Anterior cingulate cortex (tissue), 58 donors: ENCODE data around the gene TGM2.

Source experiments
- DNase-seq, 58 donors: peaks; one replicate each; lab custom pipeline; 2025; lab: John Stamatoyannopoulos, UW

The TGM2 gene

DNA sequence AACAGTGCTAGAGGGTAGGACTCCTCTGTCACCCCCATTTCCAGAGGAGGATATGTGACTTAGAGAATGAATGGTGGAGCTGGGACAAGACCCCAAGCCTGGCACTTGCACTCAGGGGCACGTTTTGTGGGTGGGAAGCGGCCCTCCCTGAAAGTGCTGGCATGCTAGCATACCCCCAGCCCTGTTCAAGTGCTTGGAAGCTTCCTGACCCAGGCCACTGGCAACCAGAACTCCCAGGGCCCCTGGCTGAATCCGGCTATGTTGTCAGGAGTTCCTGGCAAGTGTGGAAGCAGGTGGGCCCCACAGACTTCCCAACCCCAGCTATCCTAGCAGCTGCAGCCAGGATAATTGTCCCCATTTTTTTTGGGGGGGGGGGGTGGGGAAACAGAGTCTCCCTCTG, 35.6 kb upstream of the TGM2 start:
- no peak for DNase-seq

DNA sequence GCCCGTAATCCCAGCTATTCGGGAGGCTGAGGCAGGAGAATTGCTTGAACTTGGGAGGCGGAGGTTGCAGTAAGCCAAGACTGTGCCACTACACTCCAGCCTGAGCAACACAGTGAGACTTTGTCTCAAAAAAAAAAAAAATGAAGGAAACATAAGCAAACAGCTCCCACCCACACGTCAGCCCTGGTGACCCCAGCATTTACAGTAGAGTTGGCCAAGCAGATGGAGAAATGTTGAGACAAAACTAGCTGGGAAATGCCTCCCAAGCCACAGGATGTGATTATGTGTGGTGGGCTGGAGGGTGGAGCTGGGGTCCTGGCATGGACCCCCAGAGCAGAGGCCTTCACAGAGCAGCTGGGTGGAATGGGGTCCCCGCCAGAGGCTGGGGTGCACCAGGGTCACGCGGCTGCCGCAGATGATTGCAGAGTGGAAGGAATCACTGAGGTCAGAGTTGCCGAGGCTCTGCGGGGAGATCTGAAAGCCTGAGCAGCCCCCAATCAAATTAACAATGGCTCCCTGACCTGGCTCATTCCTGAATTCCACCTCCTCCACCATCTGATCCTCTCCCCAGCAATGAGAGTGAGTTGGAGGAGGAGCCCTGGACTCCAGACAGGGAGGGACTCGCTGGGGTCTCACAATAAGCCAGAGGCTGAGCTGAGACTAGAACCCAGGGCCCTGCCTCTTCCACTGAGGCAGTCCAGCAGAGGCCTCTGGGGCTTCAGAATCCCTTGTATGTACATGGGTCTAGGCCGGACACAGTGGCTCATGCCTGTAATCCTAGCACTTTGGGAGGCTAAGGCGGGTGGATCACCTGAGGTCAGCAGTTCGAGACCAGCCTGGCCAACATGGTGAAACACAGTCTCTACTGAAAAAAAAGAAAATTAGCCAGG, 34.7 kb upstream of the TGM2 start:
- DNase-seq: no peak

DNA sequence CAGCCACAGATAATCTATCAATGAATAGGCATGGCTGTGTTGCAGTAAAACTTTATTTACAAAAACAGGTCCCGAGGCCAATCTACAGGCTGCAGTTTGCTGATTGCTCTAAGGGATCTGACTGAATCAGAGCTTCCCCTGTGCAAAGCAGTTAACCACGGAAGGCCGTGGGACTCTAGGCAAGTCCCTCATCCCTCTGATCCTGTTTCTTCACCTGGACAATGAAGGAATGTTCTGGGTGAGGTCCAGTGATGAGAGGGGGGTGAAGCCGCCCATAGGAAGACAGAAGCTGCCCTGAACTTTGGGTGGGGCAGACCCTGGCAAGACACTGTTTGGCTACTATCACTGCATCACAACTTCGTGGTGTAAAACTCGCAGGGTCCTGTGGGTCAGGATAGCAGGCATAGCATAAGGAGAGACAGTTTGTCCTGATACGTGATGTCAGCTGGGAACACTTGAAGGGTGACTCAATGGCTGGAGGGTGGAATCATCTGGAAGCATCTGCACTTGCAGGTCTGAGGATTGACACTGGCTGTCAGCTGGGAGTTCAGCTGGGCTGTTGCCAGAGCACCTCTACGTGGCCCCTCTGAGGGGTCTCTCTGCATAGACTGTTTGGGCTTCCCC, 33.3 kb upstream of the TGM2 start:
- no peak for DNase-seq

DNA sequence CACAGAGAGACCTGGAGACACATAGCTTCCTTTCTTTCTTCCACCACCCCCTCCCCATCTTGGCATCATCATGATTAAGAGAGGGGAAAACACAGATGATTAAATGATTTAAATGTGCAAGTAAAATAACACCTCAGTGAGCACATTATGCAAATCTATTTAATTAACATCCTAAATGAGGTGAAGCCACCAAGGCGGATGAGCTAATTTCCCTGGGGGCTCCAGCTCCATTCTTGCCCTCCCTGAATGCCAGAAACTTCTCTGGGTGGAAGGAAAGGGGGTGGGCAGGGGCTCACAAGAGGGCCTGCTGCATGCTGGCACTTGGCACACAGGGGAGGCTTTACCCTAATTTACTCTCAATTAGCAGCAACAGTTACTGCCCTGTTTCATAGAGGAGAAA, 32.5 kb upstream of the TGM2 start:
- no peak for DNase-seq

DNA sequence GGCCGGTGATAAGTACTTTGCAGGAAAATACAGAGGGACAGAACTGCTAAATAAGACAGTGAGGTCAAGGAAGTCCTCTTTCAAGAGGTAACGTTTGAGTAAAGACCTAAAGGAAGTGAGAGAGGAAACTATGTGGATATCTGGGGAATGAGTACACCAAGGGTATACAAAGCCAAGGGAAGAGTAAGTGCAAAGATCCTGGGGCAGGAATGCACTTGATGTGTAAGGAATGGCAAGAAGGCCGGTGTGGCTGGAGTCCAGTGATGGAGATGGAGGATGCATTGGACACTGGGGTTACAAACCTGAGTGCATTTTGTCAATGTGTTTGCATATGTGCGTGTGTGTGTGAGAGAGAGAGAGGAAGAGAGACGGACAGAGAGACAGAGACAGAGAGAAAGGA, 32.1 kb upstream of the TGM2 start:
- DNase-seq: no peak

DNA sequence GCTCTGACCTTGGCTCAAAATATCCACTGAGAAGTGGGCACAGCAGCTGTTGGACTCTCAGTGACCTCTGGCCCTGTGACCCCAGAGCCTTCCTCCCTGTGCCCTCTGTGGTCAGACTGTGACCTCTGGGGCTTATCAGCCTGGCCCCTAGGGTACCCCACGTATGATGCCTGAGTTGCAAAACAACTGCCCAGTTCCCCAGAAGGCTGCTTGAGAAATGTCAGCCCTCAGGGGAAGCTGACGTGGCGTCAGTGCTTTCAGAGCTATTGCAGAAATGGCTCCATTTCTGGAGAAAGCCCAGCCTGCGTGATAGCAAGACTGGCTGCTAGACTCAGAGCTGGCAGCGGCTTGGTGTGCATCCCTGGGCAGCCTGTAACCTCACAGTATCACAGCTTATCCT, 31.5 kb upstream of the TGM2 start:
- DNase-seq: no peak

DNA sequence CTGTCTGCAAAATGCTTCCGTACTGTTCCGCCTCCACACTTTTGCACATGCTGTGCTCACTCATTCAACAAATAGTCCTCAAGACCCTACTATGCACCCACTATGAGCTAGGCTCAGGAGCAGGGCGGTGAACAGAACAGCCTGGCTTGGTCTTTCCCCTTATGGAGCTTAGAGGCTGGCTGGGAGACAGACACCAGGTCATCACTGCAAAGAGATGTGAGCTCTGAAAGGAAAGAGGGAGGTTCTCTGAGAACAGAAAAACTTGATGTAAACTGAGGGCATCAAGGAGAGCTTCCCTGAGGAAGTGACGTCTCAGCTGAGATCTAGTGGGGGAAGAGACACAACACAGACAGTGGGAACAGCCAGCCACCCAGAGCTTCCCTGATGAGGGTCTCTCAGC, 31.0 kb upstream of the TGM2 start:
- no peak for DNase-seq

DNA sequence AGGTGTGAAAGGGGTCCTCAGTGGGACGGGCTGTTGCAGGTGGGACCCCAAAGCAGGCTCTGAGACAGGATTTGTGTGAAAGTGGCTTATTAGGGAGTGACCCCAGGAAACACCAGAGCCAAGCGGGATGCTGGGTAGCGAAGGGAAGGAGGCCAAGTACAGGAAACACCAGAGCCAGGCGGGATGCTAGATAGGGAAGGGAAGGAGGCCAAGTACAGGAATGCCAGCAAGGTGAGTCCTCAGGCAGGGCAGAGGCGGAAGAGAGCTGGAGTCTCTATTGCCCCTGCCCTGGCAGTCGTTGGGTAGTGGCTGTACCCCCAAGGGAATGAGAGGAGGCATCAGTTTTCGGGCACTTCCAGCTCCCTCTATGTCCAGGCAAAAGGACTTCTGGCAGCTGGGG, 30.5 kb upstream of the TGM2 start:
- DNase-seq: no peak

DNA sequence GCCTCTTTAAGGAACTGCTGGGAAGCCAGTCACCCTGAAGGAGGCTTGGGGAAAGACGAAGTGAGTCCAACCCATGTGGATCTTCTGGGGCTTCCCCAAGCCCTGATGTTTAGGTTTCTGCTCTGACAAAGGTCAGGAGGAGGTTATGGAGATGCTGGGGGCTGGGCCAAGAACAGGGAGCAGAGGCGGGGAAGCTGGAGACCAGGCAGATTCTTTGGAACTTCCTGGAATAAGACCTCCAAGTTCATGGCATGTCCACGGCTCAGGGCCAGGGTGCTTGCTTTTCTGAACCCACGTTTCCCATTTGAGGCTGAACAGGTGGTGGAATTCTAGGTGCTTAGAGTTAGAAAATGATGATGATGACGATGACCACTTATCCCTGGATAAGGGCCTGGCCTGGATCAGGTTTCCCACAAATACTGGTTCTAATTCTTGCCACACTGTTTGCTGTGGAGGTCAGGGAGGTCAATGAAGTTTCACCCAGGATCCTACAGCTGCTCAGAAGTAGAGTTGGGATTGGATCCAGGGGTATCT, 30.0 kb upstream of the TGM2 start:
- DNase-seq: no peak

DNA sequence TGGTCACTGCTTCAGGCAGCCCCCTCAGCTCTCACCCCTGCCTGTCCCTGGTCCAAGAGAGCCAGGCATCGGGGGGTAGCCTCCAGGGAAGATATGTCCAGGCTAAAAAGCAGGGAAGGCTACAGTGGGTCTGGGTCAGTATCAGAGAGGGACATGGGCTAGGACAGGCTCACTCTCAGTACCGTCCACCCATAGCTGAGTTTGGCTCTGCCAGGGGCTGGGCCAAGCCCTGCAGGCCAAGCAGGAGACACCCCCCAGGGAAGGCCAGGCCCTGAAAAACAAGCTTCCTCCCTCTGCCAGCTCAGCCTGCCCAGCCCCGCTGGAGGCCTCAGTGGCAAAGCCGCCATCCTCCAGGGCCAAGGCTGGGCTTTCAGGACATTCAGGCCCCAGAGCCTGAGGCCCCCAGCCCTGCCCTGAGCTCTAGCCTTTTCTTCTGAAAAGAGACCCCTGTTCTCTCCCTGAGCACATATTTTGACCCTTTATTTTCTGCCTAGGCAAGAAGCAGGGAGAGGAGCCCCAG, 28.6 kb upstream of the TGM2 start:
- no peak for DNase-seq

DNA sequence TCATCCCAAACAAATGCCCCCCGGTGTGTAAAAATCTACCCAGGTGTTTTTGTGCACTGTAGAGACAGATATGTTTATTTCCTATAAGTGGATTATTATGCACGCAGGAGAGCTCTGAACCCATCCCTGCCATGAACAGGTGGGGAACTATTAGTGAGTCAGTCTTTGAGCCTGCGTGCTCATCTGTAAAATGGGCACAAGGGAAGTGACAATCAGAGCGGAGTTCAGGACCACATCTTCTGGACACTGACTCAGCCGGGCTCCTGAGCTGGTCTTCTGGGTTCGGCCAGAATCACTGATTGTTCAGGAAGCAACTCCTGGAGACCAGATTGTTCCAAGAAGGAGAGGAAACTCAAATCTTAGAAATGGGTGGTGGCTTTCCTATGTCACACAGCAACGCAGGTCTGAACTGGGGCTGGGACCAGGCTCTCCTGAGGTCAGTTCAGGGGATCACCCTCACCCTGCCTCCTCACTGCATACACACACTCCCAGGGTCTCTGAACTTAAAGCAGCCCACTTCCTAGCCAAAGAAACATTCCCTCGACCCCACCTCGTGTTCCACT, 27.3 kb upstream of the TGM2 start:
- no peak for DNase-seq

DNA sequence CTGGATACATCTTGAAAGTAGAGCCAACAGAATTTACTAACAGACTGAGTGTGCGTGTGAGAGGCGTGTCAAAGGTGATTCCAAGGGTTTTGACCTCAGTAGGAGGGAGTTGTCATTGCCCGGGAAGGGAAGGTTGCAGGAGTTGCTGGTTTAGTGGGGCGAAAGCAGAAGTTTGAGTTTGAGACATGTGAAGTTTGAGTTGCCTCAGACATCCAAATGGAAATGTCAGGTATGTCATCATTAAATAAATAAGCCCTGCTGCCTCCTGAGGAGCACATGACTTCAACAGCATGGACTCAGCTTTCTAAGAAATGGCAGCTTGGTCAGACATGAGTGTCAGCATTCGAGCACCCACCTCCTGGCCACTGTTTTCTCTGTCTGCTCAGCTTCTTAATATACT, 26.6 kb upstream of the TGM2 start:
- no peak for DNase-seq

DNA sequence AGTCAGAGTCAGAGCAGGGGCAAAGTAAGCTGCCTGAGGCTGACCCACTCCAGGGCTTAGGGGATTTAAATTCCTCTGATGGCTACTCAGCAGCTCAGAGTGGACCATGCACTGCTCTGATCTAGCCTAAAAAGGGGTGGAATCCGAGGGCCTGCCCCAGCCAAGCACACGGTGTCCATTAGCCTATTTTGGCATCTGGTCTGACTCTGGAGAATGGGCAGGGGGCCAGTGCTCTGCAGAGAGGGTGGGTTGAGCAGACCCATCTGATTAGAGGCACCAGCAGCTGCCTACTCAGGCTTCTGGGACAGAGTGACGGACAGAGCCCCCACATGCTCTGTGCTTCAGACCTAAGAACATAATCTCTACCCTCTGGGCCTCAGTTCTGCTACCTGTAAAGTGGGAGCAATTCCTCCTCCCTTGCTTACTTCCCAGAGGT, 25.9 kb upstream of the TGM2 start:
- DNase-seq: no peak

DNA sequence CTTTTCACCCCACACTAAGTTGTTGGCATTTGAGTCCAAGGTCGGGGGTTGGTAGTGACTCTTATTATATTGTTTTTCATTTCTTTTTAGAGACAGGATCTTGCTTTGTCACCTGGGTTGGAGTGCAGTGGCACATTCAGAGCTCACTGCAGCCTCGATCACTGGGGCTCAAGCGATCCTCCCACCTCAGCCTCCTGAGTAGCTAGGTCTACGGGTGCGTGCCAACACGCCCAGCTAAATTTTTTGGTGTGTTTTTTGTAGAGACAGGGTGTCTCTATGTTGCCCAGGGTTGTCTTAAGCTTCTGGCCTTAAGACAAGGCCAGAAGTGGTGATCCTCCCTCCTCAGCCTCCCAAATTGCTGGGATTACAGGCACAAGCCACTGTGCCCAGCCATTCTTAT, 25.1 kb upstream of the TGM2 start:
- no peak for DNase-seq

DNA sequence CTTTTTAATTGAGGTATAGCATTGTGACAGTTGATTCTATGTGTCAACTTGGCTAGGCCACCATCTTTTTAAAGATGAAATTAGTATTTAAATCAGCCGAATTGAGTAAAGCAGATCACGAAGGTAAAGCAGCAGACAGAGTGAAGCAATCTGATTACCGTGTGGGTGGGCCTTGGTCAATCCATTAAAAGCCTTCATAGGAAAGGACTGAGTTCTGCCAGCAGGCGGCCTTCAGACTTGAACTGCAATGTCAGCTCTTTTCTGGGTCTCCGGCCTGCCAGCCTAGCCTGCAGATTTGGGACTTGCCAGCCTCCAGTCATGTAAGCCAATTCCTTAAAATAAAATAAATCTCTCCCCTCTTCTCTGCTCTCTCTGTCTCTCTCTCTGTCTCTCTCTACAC, 22.4 kb upstream of the TGM2 start:
- DNase-seq: no peak

DNA sequence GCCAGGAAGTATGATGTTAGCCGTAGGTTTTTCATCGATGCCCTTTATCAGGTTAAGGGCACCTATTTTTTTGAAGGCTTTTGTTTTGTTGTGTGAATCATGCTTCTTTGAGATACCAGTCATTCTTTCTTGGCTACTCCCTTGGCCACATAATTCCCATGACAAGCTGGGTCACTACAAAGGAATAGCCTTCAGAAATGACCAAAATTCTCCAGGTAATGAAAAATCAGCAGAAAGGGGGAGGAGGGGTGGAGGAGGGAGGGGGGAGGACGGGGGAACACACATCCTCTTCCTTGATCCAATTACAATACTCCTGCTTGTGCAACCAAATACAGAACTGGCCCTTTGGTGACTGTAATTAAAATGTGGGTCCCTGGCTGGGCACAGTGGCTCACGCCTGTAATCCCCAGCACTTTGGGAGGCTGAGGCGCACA, 21.7 kb upstream of the TGM2 start:
- no peak for DNase-seq

DNA sequence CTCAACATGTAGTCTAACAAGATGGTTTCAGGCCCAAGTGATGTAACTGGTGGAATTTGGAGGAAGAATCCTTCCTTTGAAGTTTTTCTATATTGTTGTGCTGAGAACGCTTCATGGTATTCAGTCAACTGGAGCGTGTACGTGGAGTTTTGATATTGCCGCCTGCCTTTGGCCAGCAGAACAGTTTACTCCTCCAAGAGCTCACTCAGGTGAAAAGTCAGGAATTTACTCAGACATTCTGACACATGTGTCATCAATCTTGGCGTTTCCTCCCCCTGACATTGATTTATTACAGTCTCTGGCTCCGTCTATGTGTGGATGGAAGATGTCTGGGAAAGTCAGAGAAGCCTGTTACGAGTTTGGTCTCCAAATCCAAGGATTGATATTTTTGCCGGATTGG, 19.0 kb upstream of the TGM2 start:
- no peak for DNase-seq

DNA sequence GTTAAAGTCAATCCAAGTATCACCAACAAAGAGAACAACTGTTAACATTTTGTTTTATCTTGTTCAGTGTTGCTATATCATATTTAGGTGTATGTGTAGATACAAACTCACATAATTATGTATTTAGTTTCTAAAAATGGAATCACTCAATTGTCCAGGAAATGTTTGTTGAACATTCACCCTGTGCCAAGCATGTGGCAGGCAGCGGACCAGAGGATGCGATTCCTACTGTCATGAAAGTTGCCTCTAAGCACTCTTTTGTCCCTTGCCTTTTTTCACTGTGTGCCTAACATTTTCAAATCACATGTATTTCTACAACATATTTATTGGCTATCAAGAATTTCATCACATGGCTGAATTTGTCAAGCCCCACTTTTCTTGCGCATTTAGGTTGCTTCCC, 16.9 kb upstream of the TGM2 start:
- no peak for DNase-seq

DNA sequence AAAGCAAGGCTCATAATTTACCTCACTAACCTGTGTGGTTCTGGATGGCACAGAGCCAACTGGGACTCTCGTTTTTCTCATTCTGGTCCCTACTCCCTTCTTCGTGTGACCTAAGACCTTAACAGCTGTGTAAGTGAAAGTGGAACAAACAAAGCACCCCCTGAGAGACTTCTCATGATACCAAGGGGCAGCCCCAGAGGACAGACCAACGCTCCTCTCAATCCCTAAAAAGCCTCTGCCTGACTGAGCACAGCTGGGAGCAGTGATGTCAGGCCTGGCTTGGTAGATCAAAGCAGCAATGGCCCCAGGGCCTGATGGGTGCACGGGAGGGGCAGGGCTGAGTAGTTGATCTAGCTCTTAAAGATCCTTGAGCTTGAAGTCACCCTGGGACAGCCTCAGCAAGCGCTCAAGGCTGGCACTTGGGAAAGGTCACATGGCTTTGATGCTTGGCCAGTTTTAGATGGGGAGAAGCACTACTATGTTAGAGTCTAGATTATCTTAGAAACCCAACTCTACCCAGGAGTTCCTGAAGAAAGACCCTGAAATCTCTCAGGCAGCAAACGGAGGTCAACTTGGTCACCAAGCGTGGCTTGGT, 16.2 kb upstream of the TGM2 start:
- no peak for DNase-seq

DNA sequence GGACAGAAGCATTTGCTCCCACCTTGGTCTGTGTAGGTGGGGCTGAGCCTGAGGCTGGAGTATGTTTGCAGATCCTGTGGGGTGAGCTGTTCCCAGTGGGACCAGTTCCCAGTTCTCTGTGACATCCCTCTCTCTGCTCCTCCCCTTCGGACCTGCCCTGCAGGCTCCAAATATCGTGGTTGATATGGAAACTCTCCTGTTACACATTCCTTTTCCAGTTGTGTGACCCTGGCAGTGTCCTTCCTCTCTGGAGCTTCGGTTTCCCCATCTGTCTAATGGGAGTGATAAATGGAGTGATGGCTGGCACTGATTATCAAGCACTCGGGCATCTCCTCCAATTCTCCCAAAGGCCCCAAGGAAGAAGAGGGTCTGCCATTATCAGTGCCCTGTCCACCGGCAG, 15.7 kb upstream of the TGM2 start:
- no peak for DNase-seq

DNA sequence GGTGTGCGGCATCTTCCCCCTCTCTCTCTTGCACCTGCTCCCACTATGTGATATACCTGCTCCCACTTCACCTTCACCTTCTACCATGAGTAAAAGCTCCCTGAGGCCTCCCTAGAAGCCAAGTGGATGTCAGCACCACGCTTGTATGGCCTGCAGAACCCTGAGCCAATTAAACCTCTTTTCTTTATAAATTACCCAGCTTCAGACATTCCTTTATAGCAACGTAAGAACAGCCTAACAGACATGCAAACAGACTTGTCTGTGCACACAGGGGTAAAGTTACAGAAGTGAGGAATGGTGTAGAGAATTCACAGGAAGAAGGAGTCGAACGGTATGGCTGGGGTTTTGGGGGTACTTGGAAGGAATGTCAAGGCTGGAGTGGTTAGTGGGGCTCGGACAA, 14.8 kb upstream of the TGM2 start:
- DNase-seq: no peak
